Measurements from ENCODE around the gene MICAL2.

Gene MICAL2

GRCh38 chr11:12221051-12221535 lies 110.7 kb downstream of the MICAL2 start (continued):
- TF ChIP-seq ZBTB6 (tag by site-specific recombination; IDR thresholded peaks at IDR 0.05) (no peak), ZNF148 (tag by site-specific recombination; IDR thresholded peaks at IDR 0.05; ENCODE audit: borderline replicate concordance) (no peak), ZNF169 (tag by site-specific recombination; IDR thresholded peaks at IDR 0.05) (no peak), ZNF350 (tag by site-specific recombination; IDR thresholded peaks at IDR 0.05) (no peak), ZNF423 (tag by site-specific recombination; IDR thresholded peaks at IDR 0.05) (no peak), ZBTB1 (tag by site-specific recombination; IDR thresholded peaks at IDR 0.05) (no peak), ZBTB26 (tag by site-specific recombination; optimal IDR thresholded peaks at IDR 0.05) (no peak), INSM2 (tag by site-specific recombination; IDR thresholded peaks at IDR 0.05) (no peak), ZNF600 (tag by site-specific recombination; IDR thresholded peaks at IDR 0.05) (no peak)

GRCh38 chr11:12222055-12222792 lies 111.8 kb downstream of the MICAL2 start:
- H3K36me3 ChIP-seq (ENCODE audit: control insufficient read depth in 2 of 2, insufficient read depth in 1 of 2, low read length in 2 of 2): peaks cover 0 to 15% of the 10 kb centered on the region in 2 experiments; a peak in 1 of 3 replicates
- CTCF ChIA-PET: interaction anchor here (0.6 to 2.7 kb wide), 3 partner anchors 14 to 157 kb away, joined by 4 to 12 read pairs (median 4); no protein-coding TSS in a partner anchor
- no peak overlapping the region for H3K4me3 ChIP-seq (ENCODE audit: low read depth, low read length)
- POLR2A ChIA-PET: no interaction called here
- H3K9me3 ChIP-seq (ENCODE audit: control insufficient read depth, insufficient read depth, low read depth, low read length): no peaks in the 10 kb centered on the region
- TF ChIP-seq ZIC2 (tag by site-specific recombination; IDR thresholded peaks at IDR 0.05) (0 out of 2 replicates have a peak, but pooled peaks have one; percentile 27), ZNF560 (tag by site-specific recombination; IDR thresholded peaks at IDR 0.05; ENCODE audit: borderline replicate concordance) (no peak)
- H3K27ac ChIP-seq (ENCODE audit: extremely low read depth, low read depth, low read length): no peak overlapping the region
- no peaks in the 10 kb centered on the region; the same call in 1 of the 2 replicates for H3K4me1 ChIP-seq (ENCODE audit: control insufficient read depth, insufficient read depth, low read length)

- H3K9me3 ChIP-seq (ENCODE audit: control insufficient read depth, insufficient read depth, low read depth, low read length): no peaks in the 10 kb centered on the region
- no peaks in the 10 kb centered on the region; the same call in 1 of the 2 replicates for H3K4me1 ChIP-seq (ENCODE audit: control insufficient read depth, insufficient read depth, low read length)
- POLR2A ChIA-PET: no interaction called here
- H3K36me3 ChIP-seq (ENCODE audit: control insufficient read depth in 2 of 2, insufficient read depth in 1 of 2, low read length in 2 of 2): peaks cover 0 to 18% of the 10 kb centered on the region in 2 experiments; a peak in 1 of 3 replicates
- no peak overlapping the region for H3K27ac ChIP-seq (ENCODE audit: extremely low read depth, low read depth, low read length)
- CTCF ChIA-PET: interaction anchor here (0.6 to 1.2 kb wide), 3 partner anchors 10 to 12 kb away, joined by 3 to 4 read pairs (median 3); no protein-coding TSS in a partner anchor
- H3K4me3 ChIP-seq (ENCODE audit: low read depth, low read length): no peak overlapping the region
- TF ChIP-seq ZNF449 (tag by site-specific recombination; IDR thresholded peaks at IDR 0.05): no peak
Observed at GRCh38 chr11:12223771-12224536, 113.6 kb downstream of the MICAL2 start.

Measured in HEK293 (cell line).